ENCODE measurements around the gene TMEM212. TPM values are rescaled to one million over a fixed set of nuclear protein-coding genes. Genes with fewer than 3 reads are reported as not detected.

The TMEM212 gene
- total RNA-seq, 1 experiment from 2014 or later, result not detected

GRCh38 chr3:171881251-171881650 is 38.1 kb downstream of the TMEM212 start:
- H3T11ph ChIP-seq (ENCODE audit: low read length), result no peak overlapping the region
- no peaks in the 10 kb centered on the region for H3K79me1 ChIP-seq (ENCODE audit: insufficient read depth, low read depth, low read length, poor library complexity, severe bottlenecking)
- no peaks in the 10 kb centered on the region for H3K9me3 ChIP-seq (ENCODE audit: control insufficient read depth, low read depth, low read length)
- TF ChIP-seq CTCF (conservative IDR thresholded peaks at IDR 0.05), result no peak
- 0 out of 7 replicates have a peak, but pooled peaks cover 0 to 2% (median 0%) of the 10 kb centered on the region in 3 experiments for H3K36me3 Mint-ChIP-seq (ENCODE audit: insufficient read depth in 1 of 3, low read depth in 3 of 3)
- H3K18ac ChIP-seq (ENCODE audit: insufficient read length, low read depth, low read length), result no peak overlapping the region
- H2BK12ac ChIP-seq (ENCODE audit: insufficient read length, low read depth, low read length), result no peak overlapping the region
- H4K8ac ChIP-seq (replicated peaks; ENCODE audit: insufficient read length, low read depth, low read length), result no peak overlapping the region
- no peak overlapping the region for H3K9ac ChIP-seq (ENCODE audit: extremely low read depth, insufficient read length, low read length)
- no peak overlapping the region for H2BK120ac ChIP-seq (ENCODE audit: low read depth, low read length, poor library complexity, severe bottlenecking)
- no peak overlapping the region for H2AK5ac ChIP-seq (ENCODE audit: insufficient read length, low read length)
- no CpG with 5 or more reads among the region's 3 CpGs for WGBS (ENCODE audit: extremely low coverage, insufficient read length, low lambda C conversion rate)
- no peaks in the 10 kb centered on the region for H3K4me1 ChIP-seq (ENCODE audit: insufficient read depth, low read length)
- no peak overlapping the region for H3K4me3 Mint-ChIP-seq
- no peak overlapping the region for H3K27ac Mint-ChIP-seq
- H3K56ac ChIP-seq (ENCODE audit: insufficient read length, low read depth, low read length), result no peak overlapping the region
- H3K14ac ChIP-seq (ENCODE audit: insufficient read depth, low read length), result no peak overlapping the region
- no peak overlapping the region for H2BK5ac ChIP-seq (ENCODE audit: insufficient read length, low read length)
- no peak overlapping the region for H3K27ac ChIP-seq (ENCODE audit: insufficient read length, low read depth, low read length)
- H3K27me3 Mint-ChIP-seq (ENCODE audit: low read depth), result no peaks in the 10 kb centered on the region
- H3K79me2 ChIP-seq (ENCODE audit: insufficient read depth, low read length), result no peaks in the 10 kb centered on the region
- H3K27me3 ChIP-seq (ENCODE audit: insufficient read depth, low read length), result no peaks in the 10 kb centered on the region
- H2BK15ac ChIP-seq (ENCODE audit: low read depth, low read length), result no peak overlapping the region
- H3K23me2 ChIP-seq (ENCODE audit: insufficient read length, low read depth, low read length, poor library complexity, severe bottlenecking), result no peaks in the 10 kb centered on the region
- no peak overlapping the region for H2AFZ ChIP-seq (ENCODE audit: low read length)
- H3K4me2 ChIP-seq (ENCODE audit: insufficient read depth, insufficient read length, low read length), result no peak overlapping the region
- H3K9me3 Mint-ChIP-seq, result no peaks in the 10 kb centered on the region
- H4K5ac ChIP-seq (ENCODE audit: insufficient read length, low read depth, low read length), result no peak overlapping the region
- no peaks in the 10 kb centered on the region for H4K20me1 ChIP-seq (ENCODE audit: control insufficient read depth, insufficient read depth, insufficient read length)
- peaks cover 47 to 49% of the 10 kb centered on the region in 2 experiments for H3K4me1 Mint-ChIP-seq
- H3K23ac ChIP-seq (ENCODE audit: insufficient read length, low read depth, low read length), result no peak overlapping the region
- H2BK20ac ChIP-seq (ENCODE audit: low read depth, low read length, poor library complexity, severe bottlenecking), result no peak overlapping the region
- DNase-seq, result no peak
- H3K4ac ChIP-seq (ENCODE audit: low read depth, low read length), result no peak overlapping the region
- no peak overlapping the region for H4K91ac ChIP-seq (ENCODE audit: insufficient read length, low read depth, low read length)

All from H9 (cell line).